Mucosa of gallbladder (tissue), 1 donor: Measurements from ENCODE around the gene FBLN5. TPM values are rescaled to one million over a fixed set of nuclear protein-coding genes. Genes with fewer than 3 reads are reported as not detected.
"Not testable (repeated sequence)": the region's sequence is repeated elsewhere in the genome, so short reads cannot be mapped to it uniquely, and the experiment has no call there.

Experiments used
- DNase-seq: peaks from one replicate; pipeline ENCODE4 v3.0.0-alpha.2; 2020; ENCODE audit warnings: low spot score
- total RNA-seq: library from RNA; stranded (reverse); gene quantifications from one replicate; pipeline ENCODE4 v1.2.1, GENCODE V29; 2021
- donor health status: DM: no; HTN: no; CAD: no.

FBLN5 gene
- total RNA-seq, 1 donor from 2014 or later = 241 TPM

DNA sequence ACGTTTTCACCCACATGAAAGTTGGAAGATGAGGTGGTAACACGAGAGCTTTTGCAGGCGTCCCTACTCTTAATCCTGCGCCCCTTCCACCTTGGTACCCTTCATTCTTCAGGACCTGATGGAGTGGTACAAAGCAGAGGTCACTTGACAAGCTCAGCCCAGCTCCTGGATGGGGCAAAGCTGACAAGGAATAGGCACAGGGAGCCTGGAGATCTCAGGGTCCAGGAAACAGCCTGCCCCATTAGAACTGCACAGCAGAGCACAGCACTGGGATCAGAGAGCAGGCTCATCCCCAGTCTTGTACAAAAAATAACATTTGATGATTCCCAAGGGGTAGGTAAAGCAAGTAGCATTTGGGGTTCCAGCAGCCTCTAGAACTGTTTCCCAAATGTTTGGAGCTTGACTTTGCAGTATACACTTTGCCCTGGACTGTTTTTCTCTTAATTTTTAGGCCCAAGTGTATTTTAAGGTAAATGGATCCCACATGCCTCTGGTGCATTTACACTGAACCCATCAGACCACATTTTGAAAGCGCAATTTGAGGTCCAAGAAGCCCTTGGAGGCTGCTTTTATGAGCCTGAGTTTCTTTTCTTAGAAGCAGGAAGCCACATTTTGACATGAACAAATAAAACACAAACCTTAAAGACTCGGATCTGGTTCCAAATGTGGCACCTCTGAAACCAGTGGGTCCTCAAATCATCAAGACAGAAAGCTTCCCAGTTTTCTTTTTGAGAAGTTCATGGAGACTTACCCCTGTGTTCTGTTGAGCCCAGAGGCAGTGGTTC lies 80.8 kb downstream of the FBLN5 start:
- no peak for DNase-seq

DNA sequence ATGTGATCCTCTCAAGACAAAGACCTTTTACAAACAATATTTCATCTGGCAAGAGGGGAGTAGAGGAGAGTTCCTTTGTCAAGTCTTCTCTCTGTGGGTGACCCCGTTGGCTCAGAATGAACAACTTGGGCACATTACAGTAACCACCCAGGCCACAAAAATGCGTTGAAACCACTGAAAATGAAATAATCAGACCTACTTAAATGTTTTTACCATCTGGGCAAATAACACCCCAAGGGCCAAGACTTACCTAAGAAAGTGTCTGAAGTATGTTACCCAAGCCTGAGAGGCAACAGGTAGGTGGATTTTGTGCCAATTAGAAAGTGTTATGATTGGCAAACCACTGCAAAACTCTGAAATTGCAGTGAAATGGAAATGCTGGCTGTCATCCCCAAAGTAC lies 81.4 kb downstream of the FBLN5 start:
- DNase-seq = no peak

GRCh38 chr14:91862417-91862816 lies 85.1 kb downstream of the FBLN5 start:
- DNase-seq = no peak

DNA sequence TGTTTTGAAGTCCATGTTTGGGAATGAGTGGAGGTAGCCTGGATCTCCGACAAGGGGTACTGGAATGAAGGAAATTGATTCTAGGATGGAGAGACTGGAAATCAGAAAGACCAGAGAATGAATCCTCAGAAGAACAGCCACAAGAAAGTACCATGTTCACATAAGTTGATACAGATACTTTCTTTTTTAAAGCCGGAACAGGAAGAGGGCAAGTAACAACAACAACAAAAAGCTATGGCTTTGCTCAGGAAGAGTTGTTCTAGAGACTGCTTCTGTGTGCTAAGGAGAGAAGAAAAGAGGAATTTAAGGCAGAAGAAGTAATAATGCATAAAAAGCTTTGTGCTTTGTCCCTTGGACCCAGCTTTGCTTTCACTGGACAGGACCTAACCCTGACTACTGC lies 86.4 kb downstream of the FBLN5 start:
- no peak for DNase-seq

- DNase-seq = no peak
These were observed 87.3 kb downstream of the FBLN5 start for GRCh38 chr14:91860238-91860637.

GRCh38 chr14:91858536-91859275 lies 88.8 kb downstream of the FBLN5 start:
- no peak for DNase-seq

DNA sequence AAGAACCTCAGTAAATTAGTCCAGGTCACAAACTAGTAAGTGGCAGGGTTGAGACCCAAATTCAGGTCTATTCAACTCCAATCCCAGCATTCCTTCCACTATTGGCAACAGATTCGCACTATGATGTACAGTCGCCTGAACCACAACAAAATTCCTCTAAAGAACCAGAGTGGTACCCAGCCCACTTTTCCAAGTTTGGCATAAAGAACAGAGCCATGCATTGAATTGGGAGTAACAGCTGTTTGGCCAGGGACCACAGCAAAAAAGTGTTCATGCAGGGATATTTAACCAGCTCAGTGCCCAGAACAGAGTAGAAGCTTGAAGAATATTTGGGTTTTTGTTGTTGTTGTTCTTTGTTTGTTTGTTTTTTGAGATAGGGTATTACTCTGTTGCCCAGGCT lies 89.9 kb downstream of the FBLN5 start:
- DNase-seq = no peak

GRCh38 chr14:91854327-91854934 lies 93.1 kb downstream of the FBLN5 start:
- no peak for DNase-seq

- no peak for DNase-seq
These were observed 95.9 kb downstream of the FBLN5 start for GRCh38 chr14:91851563-91851962.

DNA sequence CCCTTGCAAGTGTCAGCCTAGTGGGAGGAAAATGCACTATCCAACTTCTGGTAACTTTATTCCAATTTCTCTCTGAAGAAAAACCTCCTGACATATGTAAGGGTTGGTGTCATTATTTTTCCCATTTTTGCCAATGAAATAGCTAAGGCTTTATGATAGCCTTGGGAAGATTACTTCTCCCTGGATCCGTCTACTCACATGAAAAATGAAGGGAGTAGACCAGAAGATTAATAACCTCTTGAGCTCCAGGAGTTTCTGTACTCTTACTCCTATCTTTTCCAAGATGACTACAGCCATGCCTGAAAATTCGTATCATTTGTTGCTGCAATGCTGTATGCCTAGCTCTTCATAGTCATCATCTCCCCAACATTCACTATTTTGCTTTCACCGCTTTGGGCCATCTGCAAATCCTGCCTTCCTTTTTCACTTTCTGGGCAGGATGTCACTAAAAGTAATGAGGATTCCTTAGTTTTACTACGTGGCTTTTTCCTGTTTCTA lies 98.9 kb downstream of the FBLN5 start:
- no peak for DNase-seq

DNA sequence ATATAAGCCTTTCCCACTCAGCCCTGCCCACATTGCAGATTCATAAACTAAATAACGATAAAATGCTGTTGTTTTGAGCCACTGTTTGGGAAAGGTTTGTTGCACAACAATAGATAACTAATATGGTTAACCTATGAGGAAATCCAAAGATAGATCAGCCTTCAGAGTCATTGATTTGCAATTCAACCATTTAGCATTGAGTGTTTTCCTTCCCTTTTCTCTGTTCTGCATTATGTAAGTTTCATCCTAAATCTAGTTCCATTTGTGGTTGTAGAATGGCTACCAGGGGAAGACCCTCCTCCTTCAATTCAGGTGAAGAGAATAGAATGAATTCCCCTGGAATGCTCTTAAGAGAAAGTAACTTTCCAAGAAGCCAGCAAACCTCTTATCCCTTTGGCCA lies 99.8 kb downstream of the FBLN5 start:
- no peak for DNase-seq

DNA sequence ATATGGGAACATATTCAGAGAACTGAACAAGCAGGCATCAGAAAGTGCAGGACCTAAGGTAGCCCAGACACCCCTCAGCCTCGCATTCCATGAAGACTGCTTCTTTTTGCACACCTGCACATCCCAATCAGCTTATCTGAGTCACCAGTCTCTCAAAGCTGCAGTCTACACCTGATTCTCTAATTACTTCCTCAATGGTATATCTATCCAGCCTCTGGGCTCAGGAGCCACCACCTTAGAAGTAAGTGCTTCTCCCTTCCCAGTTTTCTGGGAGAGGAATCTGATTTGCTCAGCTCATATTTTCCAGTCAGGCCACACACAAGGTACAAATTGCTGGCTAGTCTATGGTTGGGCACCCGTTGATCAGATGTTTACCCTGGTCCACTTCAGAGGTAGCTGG lies 101.8 kb downstream of the FBLN5 start:
- DNase-seq = no peak

GRCh38 chr14:91845056-91845455 lies 102.4 kb downstream of the FBLN5 start:
- DNase-seq = not testable (repeated sequence)

GRCh38 chr14:91844029-91844428 lies 103.5 kb downstream of the FBLN5 start:
- DNase-seq = no peak

DNA sequence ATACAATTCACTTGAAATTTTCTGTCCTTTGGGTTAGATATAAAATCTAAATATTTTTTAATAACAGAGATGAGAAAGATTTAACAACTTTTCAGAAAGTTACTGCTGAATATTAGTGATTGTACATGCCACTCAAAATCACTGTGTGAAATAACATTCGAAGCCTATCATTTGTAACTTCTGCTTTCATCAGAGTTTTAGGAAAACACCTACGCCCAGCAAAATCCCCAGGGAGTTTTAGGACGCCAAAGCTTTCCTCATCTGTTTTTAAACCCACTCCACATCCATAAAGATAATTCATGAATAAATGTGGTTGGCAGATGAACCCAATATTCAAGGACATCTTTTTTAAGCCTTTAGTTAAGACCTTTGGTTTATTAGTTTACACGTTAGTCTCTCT lies 104.1 kb downstream of the FBLN5 start:
- no peak for DNase-seq

GRCh38 chr14:91841065-91841464 lies 106.4 kb downstream of the FBLN5 start:
- DNase-seq = no peak

DNA sequence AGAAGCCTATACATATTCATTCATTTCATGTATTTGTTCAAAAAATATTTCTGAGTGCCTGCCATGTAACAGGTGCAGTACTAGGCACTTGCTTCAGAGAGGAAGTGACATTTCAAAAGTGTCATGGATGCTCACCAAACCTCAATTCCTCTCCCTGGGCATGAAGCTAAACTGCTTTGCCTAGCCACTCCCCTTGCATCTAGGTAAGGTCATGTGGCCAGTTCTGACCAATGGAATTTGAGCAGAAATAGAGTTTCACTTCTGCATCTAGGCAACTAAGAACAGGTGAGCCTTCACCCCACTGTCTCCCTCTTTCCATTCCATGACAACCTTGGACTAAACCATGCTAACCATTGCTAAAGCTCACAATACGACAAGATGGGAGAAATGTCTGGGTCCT lies 107.7 kb downstream of the FBLN5 start:
- no peak for DNase-seq

GRCh38 chr14:91837076-91837475 lies 110.4 kb downstream of the FBLN5 start:
- no peak for DNase-seq

- DNase-seq = peak; percentile 84
These were observed 111.3 kb downstream of the FBLN5 start for GRCh38 chr14:91835920-91836843.

DNA sequence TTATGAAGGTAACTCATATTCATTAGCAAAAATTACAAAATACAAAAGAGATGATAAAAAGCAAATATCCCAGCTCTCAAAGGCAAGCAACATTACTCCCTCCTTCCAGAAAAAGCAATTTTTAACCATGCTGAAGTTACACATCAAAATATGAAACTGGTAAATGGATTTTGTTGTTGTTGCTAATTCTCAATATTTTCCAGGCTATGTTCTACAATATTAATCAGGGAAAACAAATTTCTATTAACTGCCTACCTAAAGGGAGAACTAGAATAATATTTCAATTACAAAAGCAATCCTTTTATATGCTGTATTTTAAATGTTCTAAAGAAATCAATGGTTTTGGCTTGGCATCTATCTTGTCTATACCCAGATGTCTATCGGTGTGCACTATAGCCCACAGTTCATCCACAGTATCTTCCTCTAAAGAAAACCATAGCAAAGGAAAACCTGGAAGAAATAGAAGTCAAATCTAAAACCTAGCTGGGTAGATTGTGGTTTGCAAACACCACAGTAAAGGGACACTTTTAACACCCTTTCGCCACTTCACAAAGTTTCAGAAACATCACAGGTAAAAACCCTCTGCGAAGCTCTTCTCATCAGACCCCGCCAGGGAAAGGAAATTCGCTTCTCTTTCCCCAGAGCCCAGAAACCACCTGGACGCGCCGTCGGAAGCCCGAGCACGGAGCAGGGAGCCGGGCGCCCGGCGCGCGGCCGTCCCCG lies 112.1 kb downstream of the FBLN5 start:
- no peak for DNase-seq

GRCh38 chr14:91834571-91834970 lies 112.9 kb downstream of the FBLN5 start:
- no peak for DNase-seq
